Right atrium auricular region (tissue), 2 donors: ENCODE results near the gene DDAH1. TPM values are rescaled to one million over a fixed set of nuclear protein-coding genes. Genes with fewer than 3 reads are reported as not detected.

Source experiments
- DNase-seq: peaks from one replicate; pipeline ENCODE4 v3.0.0-alpha.2; 2019; ENCODE audit warnings: low spot score
- H3K27ac ChIP-seq, 2 donors: fragments of 200-600 bp; sonication (generic); 1 replicate in 1 of 2; 2 replicates in 1 of 2; pipeline ENCODE4 v1.5.1; 2016 to 2019
- H3K27me3 ChIP-seq, 2 donors: fragments of 200-600 bp; sonication (generic); one replicate each; pipeline versions ENCODE4 v1.5.1 to v1.6.0; 2017 to 2019
- H3K36me3 ChIP-seq: fragments of 200-600 bp; sonication (generic); one replicate; pipeline ENCODE4 v1.5.1; 2016
- H3K4me1 ChIP-seq, 2 donors: fragments of 200-600 bp; sonication (generic); one replicate each; pipeline versions ENCODE4 v1.5.1 to v1.6.0; 2017 to 2019
- H3K4me3 ChIP-seq, 2 donors: fragments of 200-600 bp; sonication (generic); 1 replicate in 1 of 2; 2 replicates in 1 of 2; pipeline ENCODE4 v1.5.1; 2017 to 2019; ENCODE audit warnings: mild to moderate bottlenecking in 1 of 2, moderate library complexity in 1 of 2
- H3K9me3 ChIP-seq, 2 donors: fragments of 200-600 bp; sonication (generic); one replicate each; pipeline ENCODE4 v1.5.1; 2019
- total RNA-seq, 2 donors: library from RNA; depleted of rRNA; stranded (reverse); fragments of >200 nt; gene quantifications; one replicate each; pipeline ENCODE4 v1.1.0, GENCODE V29; 2016
- TF ChIP-seq, protein P1 (sequence below), 2 donors: fragments of 200-600 bp; sonication (generic); IDR thresholded peaks; one replicate each; pipeline ENCODE4 v1.5.1; 2019; ENCODE audit warnings: antibody characterized with exemption in 2 of 2

Gene DDAH1
- total RNA-seq, 2 donors from 2014 or later = 10.8 to 18.3 TPM

DNA sequence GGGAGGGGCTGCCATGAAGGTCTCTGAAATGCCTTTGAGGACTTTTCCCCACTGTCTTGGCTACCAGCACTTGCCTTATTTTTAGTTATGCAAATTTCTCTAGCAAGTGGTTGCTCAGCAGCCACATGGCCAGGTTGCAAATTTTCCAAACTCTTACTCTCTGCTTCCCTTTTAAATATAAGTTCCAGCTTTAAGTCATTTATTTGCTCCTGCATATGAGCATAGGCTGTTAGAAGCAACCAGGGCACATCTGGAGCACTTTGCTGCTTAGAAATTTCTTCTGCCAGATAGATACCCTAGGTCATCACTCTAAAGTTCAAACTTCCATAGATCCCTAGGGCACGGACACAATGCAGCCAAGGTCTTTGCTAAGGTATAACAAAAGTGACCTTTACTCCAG lies 44.8 kb downstream of the DDAH1 start:
- H3K27me3 ChIP-seq = no peaks in the 10 kb centered on the region
- no peaks in the 10 kb centered on the region for H3K36me3 ChIP-seq
- no peak overlapping the region for H3K27ac ChIP-seq
- TF ChIP-seq, protein P1, sequence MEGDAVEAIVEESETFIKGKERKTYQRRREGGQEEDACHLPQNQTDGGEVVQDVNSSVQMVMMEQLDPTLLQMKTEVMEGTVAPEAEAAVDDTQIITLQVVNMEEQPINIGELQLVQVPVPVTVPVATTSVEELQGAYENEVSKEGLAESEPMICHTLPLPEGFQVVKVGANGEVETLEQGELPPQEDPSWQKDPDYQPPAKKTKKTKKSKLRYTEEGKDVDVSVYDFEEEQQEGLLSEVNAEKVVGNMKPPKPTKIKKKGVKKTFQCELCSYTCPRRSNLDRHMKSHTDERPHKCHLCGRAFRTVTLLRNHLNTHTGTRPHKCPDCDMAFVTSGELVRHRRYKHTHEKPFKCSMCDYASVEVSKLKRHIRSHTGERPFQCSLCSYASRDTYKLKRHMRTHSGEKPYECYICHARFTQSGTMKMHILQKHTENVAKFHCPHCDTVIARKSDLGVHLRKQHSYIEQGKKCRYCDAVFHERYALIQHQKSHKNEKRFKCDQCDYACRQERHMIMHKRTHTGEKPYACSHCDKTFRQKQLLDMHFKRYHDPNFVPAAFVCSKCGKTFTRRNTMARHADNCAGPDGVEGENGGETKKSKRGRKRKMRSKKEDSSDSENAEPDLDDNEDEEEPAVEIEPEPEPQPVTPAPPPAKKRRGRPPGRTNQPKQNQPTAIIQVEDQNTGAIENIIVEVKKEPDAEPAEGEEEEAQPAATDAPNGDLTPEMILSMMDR (IDR thresholded peaks at IDR 0.05) = no peak
- H3K4me1 ChIP-seq = no peaks in the 10 kb centered on the region
- DNase-seq = no peak
- H3K9me3 ChIP-seq = peaks cover 0 to 15% of the 10 kb centered on the region in 2 donors
- H3K4me3 ChIP-seq = no peak overlapping the region

DNA sequence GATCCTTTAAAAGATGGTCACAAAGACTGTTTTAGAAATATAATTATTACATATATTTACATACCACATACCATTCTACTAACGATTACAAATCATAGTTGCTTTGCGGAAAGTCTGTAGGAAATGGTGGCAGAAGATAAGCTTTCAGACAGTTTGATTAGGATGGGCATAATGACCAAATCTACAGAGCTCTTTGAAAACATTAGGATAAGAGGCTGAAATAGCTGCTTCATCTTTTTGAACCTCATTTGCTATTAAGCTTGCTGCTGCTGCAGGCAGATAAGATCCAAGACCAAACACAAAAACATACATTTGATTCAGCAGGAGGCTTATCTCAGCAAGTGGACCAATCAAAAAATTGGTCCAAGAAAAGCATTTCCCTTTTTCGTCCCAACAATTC lies 47.1 kb downstream of the DDAH1 start:
- TF ChIP-seq, protein P1 (IDR thresholded peaks at IDR 0.05) = no peak
- peaks cover 0 to 15% of the 10 kb centered on the region in 2 donors for H3K9me3 ChIP-seq
- no peak overlapping the region for H3K27ac ChIP-seq
- H3K36me3 ChIP-seq = no peaks in the 10 kb centered on the region
- H3K4me1 ChIP-seq = no peaks in the 10 kb centered on the region
- no peak overlapping the region for H3K4me3 ChIP-seq
- DNase-seq = no peak
- H3K27me3 ChIP-seq = no peaks in the 10 kb centered on the region

- Histone ChIP-seq H3K36me3 (no peaks in the 10 kb centered on the region), H3K27ac (no peak overlapping the region), H3K27me3 (no peaks in the 10 kb centered on the region), H3K9me3 (peaks cover 0 to 15% of the 10 kb centered on the region in 2 donors), H3K4me3 (no peak overlapping the region), H3K4me1 (no peaks in the 10 kb centered on the region)
- DNase-seq = no peak
- TF ChIP-seq, protein P1 (IDR thresholded peaks at IDR 0.05) = no peak
Measured at GRCh38 chr1:85417017-85417416, 47.9 kb downstream of the DDAH1 start.

- Histone ChIP-seq H3K27ac (no peak overlapping the region), H3K4me1 (no peaks in the 10 kb centered on the region), H3K36me3 (no peaks in the 10 kb centered on the region), H3K27me3 (no peaks in the 10 kb centered on the region), H3K4me3 (no peak overlapping the region), H3K9me3 (no peaks in the 10 kb centered on the region)
- TF ChIP-seq, protein P1 (IDR thresholded peaks at IDR 0.05) = no peak
- DNase-seq = no peak
Measured at GRCh38 chr1:85413169-85413568, 51.8 kb downstream of the DDAH1 start.

- no peak for DNase-seq
- Histone ChIP-seq H3K27ac (no peak overlapping the region), H3K4me3 (no peak overlapping the region), H3K9me3 (no peaks in the 10 kb centered on the region), H3K27me3 (no peaks in the 10 kb centered on the region), H3K4me1 (peaks cover 0 to 14% of the 10 kb centered on the region in 2 donors), H3K36me3 (no peaks in the 10 kb centered on the region)
- TF ChIP-seq, protein P1 (IDR thresholded peaks at IDR 0.05) = no peak
Measured at GRCh38 chr1:85411567-85412305, 53.2 kb downstream of the DDAH1 start.

GRCh38 chr1:85409516-85409915 lies 55.4 kb downstream of the DDAH1 start:
- H3K4me3 ChIP-seq = no peak overlapping the region
- TF ChIP-seq, protein P1 (IDR thresholded peaks at IDR 0.05) = no peak
- H3K9me3 ChIP-seq = no peaks in the 10 kb centered on the region
- no peaks in the 10 kb centered on the region for H3K36me3 ChIP-seq
- peaks cover 0 to 26% of the 10 kb centered on the region in 2 donors for H3K4me1 ChIP-seq
- no peak overlapping the region for H3K27ac ChIP-seq
- H3K27me3 ChIP-seq = no peaks in the 10 kb centered on the region
- DNase-seq = no peak
